ENCODE measurements around the gene MEI1.
"Not testable (repeated sequence)": the region's sequence is repeated elsewhere in the genome, so short reads cannot be mapped to it uniquely, and the experiment has no call there.

The MEI1 gene

DNA sequence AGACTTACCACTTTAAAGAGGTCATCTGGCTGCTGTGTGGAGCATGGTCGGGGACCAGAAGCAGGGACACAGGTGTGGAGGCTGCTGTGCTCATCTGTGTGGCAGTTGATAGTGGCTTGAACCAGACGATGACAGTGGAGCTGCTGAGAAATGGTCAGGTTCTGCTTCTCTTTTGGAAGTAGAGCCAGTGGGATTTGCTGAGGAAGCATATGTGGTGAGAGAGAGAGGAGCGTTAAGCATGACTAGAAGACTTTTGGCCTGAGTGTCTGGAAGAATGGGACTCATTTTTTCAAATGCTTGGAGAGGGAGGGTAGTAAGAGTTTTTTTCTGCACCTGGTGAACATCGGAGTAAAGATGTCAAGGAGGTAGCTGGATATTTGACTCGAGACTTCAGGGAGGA, 121.1 kb downstream of the MEI1 start:
- DNase-seq (ENCODE audit: low read depth in 2 of 3, low spot score in 2 of 3): no peak

DNA sequence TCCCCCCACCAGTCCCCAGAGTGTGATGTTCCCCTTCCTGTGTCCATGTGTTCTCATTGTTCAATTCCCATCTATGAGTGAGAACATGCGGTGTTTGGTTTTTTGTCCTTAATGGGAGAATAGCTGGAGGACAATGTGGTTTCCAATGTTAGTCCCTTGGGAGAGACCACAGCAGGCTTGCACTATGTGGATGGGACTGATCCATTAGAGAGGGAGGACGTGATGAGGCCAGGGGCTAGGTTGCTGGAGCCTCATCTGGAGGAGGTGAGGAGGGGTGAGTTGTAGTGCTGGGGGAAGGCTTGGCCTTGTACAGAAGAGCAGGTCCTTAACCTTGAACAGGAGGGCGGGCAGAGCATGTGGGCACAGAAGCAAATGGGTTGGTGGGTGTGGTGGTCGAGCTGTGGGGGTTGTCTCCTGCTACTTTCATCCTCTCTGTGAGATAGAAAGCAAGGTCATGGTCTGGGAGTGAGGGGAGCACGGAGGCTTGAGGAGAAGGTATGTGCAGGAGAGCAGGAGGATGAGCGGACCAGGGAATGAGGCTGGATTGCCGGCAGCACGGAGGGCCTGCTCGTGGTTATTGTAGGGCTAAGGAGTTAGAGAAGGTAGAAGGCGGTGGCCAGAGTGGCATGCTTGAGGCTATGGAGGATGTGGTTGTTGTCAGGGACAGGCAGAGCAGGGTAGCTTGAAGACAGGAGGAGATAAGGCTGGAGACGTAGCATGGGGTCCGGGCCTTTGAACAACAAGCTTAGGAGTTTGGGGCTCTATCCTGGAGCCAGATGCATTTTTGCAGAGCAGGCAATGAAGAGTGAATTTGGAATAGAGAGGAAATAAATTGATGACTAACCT, 122.4 kb downstream of the MEI1 start:
- DNase-seq (ENCODE audit: low read depth in 2 of 3, low spot score in 2 of 3): no peak

DNA sequence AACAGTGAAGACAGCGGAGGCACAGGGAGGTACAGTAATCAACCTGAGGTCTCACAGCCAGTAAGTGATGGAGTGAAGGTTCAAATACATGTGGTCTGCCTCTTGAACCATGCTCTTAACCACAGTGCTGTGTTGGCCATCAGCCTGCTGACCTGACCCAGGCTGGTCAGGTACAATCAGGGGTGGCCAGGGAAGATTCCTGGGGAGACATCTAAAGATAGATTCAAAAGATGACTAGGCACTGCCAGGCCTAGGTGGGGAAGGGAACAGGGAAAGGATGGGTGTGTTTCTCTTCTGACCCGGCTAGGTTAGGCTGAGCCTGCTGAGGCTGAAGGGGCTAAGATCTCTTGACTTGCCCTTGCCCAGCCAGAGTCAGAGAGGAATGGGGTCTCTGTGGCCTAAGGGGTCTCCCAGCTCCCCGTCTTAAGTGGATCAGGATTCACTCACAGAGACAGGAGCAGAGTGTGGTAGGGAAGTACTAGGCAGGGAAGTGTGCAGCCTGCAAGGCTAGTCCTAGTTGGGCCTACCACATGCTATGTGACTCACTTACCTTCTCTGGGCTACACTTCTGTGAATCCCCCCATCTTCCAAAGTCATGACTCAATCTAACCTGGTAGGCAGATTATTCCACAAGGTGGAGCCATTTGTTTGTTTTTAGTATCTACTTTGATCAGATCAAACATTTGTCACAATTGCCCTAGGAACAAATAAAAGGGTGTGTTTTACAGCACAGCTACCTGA, 123.2 kb downstream of the MEI1 start:
- DNase-seq (ENCODE audit: low read depth in 2 of 3, low spot score in 2 of 3): no peak

DNA sequence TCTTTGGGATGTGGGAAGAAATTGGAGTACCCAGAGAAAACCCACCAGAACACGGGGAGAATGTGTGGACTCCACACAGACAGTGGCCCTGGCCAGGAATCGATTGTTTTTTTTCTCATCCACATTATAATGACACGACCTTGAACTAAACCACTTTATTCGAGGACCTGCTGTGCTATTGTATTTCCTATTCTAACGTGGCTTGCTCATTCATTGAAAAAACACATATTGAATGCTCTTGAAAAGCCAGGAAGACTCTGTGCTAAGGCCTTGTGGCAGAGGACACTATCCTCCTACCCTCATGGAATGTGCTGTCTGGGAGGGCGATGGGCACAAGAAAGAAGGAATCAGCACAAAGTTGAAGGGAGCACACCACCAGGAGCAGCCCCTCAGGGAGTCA, 124.5 kb downstream of the MEI1 start:
- DNase-seq (ENCODE audit: low read depth in 2 of 3, low spot score in 2 of 3): no peak

DNA sequence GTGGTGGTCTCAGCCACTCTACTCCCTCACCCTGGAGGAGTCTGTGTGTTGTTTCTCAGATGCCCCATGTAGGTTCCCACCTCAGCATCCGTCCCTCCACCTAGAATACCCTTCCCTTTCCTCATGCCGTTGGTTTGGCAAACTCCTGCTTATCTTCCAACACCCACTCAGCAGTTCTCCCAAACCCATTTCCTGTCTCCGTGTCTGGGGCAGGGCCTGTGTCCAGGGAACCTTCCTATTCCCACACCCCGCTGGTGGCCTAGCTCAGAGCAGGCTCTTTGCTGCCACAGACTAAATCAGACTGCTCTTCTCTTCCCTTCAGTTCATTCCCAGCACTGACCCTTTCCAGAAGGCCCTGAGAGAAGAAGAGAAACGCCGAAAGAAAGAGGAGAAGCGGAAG, 126.1 kb downstream of the MEI1 start:
- DNase-seq (ENCODE audit: low read depth in 2 of 3, low spot score in 2 of 3): no peak

DNA sequence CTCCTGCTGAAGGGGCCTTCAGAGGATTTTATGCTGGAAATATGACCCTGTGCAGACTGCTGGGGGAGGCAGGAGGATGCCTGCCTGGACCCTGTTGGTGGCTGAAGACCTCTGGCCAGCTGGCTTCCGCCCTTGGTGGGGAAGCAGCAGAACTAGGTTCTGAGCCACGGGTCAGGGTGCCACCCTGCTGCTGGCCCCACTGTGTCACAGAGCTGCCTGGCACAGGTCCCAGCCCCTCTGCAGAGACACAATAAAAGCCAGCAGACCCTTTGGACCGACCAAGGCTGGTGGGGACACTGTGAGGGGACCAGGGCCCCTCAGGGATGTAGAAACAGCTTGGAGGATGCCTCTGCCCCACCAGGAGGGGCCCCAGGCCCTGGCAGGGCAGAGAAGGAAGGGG, 126.7 kb downstream of the MEI1 start:
- no peak for DNase-seq (ENCODE audit: low read depth in 2 of 3, low spot score in 2 of 3)

DNA sequence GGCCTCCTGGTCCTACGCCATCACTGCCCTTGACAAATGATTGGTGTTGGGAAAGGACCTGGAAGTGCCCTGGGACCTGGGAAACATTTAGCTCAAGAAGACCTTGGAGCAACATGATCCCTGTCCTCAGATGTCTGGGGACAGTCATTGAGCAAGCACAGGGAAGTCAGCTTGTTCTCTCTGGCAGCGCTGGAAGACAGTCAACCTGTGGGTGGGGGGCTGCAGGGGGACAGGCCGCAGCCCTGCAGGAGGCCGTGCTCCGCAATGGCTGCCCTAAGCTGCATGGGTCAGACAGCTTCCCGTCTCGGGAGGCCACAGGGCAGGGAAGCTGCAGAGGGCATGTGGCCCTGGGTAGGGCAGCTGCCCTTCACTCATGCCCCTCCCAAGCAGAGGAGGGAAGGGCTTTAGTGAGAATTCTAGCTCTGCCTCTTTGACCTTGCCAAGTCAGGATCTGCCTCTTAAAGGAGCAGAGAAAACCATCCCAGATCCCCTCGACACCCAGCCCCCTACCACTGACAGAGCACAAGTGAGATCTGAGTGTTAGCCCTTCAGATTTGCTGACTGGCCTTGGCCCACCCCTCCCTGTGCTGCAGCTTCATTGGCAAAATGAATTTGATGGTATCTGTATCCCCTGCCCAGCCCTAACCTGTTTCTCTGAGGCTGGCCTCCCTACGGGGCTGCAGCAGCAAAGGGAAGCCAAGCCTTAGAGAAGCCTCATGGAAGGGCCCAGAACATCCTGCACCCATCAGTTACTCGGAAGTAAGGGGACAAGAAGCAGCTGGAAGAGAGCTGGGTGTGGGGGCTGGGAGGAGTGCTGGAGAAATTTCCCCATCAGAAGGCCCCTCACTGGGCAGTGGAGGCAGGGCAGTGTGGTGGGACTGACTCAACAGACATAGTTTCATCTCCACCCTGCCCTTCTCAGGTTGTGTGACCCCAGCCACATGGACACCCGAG, 127.4 kb downstream of the MEI1 start:
- DNase-seq (ENCODE audit: low read depth in 2 of 3, low spot score in 2 of 3): no peak

DNA sequence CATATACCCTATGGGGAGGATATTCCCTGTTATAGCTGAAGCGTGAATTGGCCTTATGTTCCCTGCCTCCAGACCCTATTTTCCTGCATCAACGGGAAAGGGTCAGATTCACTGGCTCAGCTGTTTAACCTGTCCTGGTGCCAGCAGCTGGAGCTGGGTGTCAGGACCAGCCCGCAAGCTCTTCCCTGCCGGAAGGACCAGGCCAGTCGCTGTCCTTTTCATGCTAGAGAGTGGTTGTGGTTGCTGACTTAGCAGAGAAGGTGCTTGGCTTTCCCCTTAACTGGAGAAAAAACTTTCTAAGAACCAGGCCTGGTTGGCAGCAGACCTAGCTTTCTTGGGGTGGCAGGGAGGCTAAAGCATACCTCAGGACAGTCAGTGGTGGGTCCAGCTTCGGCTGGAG, 128.4 kb downstream of the MEI1 start:
- no peak for DNase-seq (ENCODE audit: low read depth in 2 of 3, low spot score in 2 of 3)

DNA sequence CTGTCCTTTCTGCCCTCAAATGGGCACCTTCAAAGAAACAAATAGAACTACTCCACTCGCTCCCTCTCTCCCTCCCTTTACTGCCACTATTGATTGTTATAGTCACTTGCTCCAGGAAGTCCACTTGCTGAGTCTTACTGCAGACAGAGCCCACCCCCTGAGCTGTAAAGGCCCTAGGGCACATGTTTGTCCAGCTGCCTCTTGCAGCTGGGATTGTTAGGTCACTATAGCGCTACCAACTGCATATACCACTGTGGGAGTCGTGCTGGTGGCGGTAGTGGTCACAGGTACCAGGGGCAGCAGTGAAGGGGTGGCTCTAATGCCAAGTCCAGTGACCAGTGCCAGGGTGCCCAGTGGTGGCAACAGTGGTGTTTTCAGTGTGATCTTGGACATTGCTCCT, 129.2 kb downstream of the MEI1 start:
- no peak for DNase-seq (ENCODE audit: low read depth in 2 of 3, low spot score in 2 of 3)

DNA sequence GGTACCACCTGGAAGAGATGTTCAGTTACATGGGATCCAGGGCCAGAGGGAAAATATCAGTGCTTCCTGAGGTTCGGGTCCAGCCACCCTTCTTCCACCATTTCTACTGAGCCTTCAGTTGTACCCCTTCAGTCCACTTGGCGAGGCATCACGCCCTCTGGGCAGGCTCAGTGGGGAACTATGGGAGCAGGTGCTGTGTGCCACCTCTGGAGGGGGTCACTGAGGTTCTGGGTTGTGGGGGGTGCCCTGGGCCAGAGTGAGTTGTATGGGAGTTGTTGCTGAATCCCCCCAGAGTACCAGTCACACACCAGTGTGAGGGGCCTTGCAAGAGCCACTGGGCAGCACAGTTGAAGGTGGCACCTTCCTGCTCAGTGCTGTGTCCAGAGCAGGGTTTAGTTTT, 130.9 kb downstream of the MEI1 start:
- no peak for DNase-seq (ENCODE audit: low read depth in 2 of 3, low spot score in 2 of 3)

DNA sequence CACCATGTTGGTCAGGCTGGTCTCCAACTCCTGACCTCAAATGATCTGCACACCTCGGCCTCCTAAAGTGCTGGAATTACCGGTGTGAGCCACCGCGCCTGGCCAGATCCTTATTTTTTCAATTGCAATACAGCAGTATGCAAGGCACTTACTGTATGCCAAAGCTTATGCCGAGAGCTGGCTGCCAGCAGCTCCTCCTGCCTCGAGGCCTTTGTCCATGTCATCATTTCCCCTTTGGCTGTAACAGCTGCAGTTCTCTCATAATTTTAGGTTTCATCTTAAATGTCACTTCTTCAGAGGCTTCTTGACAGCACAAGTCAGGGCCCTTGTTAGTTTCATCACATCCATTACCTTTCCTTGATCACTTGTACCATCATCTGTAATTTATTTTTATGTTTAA, 132.1 kb downstream of the MEI1 start:
- DNase-seq (ENCODE audit: low read depth in 2 of 3, low spot score in 2 of 3): no peak

DNA sequence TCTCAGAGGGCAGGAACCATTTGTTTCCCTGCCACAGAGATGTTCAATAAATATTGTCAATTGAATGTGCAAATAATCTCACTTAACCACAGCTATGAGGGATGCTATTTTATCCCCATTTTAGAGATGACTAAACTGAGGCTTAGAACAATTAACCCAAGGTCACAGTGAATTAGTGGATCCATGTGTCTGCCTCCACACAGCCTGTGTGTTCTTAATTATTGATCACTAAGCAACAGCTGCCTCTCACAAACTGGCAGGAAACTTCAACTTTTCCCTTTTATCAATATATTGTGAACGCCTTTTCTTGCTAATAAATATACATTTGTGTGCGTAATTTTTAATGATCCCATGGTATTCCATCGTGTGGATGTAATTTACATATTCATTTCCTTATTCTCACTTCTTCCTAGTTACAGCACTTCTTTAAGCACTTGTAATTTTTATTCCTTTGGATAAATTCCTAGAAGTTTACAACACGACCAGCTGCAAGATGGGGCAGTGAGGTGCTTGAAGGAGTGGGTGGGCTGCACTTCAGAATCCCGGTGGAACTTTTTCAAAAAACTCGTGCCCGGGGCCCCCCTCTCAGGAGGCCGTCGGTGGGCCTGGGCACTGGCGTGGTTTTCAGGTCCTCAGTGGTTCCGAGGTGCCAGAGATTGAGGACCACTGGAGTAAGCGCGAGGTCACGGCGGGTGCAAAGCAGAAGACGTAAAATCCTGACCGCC, 132.7 kb downstream of the MEI1 start:
- DNase-seq (ENCODE audit: low read depth in 2 of 3, low spot score in 2 of 3): no peak

DNA sequence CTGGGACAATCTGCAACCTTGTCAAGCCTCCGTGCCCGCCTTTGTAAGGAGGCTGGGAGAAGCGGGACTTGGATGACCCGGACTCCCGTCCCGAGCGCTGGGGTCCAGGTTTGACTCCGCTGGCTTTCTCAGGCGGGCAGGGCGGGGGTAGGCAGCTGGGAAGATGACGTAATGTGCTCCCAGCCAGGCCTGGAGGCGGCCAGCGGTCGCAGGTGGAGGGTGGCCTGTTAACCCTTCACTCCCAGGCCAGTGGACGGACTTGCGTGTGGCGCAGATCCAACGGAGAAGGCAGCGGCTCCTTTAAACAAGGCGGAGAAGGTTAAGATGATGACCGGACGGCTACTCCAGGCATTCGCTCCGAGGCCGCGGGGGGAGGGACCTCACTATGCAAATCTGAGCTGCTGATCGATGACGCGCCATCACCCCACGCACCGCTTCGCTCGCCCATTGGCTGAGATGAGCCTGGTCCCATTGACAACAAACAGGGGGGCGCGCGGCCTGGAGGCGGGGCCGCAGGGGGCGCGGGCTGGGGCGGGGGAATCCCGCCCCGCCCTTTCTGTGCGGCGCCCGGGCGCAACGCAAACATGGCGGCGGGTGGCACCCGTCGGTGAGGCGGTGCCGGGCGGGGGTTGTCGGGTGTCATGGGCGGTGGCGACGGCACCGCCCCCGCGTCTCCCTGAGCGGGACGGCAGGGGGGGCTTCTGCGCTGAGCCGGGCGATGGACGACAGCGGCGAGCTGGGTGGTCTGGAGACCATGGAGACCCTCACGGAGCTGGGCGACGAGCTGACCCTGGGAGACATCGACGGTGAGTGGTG, 133.5 kb downstream of the MEI1 start, which contains the start of gene SREBF2:
Gene SREBF2, plus strand, starts transcription at position 553 of the 816 bp plus-strand sequence. Its CDS starts 166 bp downstream, at position 719.
- peak; percentile 93 to 98 (median 97) for DNase-seq (ENCODE audit: low read depth in 2 of 3, low spot score in 2 of 3)

DNA sequence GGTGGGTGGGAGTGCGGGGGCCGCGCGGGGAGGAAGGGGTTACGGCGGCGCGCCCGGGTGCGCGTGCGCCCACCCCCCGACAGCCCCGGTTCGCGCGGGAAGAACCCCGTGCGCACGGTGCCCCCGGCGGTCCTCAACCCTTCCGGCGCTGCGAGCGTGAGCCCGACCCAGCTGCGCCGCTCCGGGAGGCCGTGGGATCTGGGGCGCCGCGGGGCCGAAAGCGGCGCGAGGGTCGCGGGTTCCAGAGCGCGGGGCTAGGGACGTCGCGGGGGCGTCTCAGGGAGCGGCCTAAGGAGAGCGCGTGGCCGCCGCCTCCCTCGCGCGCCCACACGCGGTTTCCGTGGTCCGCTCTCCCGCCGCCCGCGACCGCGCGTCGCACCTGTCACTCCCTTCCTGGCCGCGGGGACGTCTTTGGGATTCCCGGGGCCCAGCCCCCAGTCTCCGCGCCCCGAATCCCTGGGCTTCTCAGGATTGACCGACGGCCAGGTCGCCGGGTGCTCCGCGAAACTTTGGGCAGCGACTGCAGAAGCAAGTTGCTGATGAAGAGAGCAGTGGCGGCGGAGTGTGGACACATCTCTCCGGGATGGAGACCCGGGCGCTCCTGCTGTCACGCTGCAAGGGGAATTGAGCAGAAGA, 134.2 kb downstream of the MEI1 start:
- peak in 1 of 3 experiments; percentile 30 for DNase-seq (ENCODE audit: low read depth in 2 of 3, low spot score in 2 of 3)

DNA sequence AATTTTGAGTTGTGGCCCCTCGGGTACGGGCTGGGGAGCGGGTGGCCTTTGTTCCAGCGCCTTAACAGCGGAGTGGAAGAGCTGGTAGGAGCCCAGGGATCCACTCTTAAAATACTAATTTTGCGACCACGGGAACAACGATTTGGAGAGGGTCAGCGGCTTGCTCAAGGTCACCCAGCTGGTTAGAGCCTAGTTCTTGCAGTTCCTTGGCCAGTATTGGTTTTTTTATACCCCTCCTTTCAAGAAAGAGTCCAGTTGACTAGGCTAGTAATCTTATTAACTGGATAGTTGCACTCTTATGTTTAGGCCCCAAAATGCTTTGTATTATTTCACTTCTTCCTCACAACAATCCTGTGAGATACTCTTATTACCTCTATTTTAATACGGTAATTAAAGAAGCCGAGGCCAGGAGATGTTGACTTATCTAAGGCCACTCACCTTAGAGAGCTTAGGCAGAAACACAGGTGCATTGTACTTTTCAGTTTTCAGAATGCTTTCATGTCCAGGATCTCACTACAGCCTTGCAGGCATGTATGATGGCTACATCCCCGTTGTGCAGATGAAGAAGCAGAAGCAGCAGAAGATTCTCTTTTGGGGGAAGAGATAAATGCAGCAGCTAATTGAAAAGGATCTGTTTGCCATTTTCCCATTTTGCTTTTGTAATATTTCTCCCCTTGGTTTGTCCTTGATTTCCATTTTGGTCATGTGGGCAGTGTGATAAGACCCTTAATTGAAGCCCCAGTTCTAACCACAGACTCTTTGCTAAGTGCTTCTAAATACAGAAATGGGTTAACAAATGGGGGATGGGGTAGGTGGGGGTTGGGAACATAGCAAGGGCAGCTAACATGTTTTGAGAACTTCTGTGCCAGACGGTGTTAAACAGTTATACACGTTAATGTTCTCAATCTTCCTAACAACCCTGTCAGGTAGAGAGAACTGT, 135.0 kb downstream of the MEI1 start:
- no peak for DNase-seq (ENCODE audit: low read depth in 2 of 3, low spot score in 2 of 3)

DNA sequence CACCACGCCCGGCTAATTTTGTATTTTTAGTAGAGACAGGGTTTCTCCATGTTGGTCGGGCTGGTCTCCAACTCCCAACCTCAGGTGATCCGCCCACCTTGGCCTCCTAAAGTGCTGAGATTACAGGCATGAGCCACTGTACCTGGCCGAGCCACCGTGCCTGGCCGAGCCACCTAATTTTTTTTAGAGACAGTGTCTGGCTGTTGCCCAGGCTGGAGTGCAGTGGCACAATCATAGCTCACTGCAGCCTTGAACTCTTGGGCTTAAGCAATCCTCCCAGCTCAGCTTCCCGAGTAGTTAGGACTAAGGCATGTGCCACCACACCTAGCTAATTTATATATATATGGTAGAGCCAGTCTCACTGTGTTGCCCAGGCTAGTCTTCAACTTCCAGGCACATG, 136.2 kb downstream of the MEI1 start:
- DNase-seq (ENCODE audit: low read depth in 2 of 3, low spot score in 2 of 3): not testable (repeated sequence)

DNA sequence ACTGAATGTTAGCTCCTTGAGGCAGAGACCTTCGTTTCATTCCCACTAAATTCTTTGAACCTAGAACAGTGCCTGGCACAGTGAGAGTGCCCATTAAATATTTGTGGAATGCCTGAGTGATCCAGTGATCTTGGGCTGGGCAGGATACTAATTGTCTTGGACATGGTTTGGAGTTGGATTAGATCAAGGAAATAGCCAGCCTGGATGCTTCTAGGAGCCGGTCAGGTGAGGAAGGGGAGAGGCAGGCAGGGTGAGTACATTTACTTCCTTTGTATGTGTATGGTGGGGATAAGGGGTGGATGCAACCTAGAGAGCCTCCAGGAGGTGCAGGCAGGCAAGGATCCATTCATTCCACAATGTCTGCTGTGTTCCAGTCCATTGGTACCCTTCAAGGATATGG, 137.2 kb downstream of the MEI1 start:
- DNase-seq (ENCODE audit: low read depth in 2 of 3, low spot score in 2 of 3): no peak
